SK-N-SH (cell line): ENCODE results near the gene KLHL21. TPM values are rescaled to one million over a fixed set of nuclear protein-coding genes. Genes with fewer than 3 reads are reported as not detected.

ENCODE experiments used
- CTCF ChIA-PET: fragments of 300-600, 350-600 bp; formaldehyde crosslinking; extraction: SDS; loops from one replicate; lab custom pipeline; 2021; lab: Yijun Ruan, JAX
- POLR2A ChIA-PET: fragments of 350-600 bp; sonication (Branson Sonifier 250); formaldehyde crosslinking; extraction: SDS; loops from one replicate; lab custom pipeline; 2020; ENCODE audit warnings: antibody characterized with exemption, inconsistent platforms; lab: Yijun Ruan, JAX
- DNase-seq: peaks from one replicate; pipeline ENCODE4 v3.0.0; 2012
- H2AFZ ChIP-seq: fragments of 200-600 bp; sonication (generic); 2 replicates; pipeline ENCODE4 v1.8.1; 2016; ENCODE audit warnings: antibody characterized with exemption, mild to moderate bottlenecking, low read depth
- H3F3A ChIP-seq: fragments of 200-600 bp; sonication (generic); replicated peaks from 2 replicates; pipeline ENCODE3; 2016; ENCODE audit warnings: antibody characterized with exemption, mild to moderate bottlenecking; ENCODE audit not compliant: insufficient read depth
- H3K27ac ChIP-seq, 2 experiments: fragments of 200-500 bp in 1 of 2; fragments of 200-600 bp in 1 of 2; sonication (Bioruptor generic) in 1 of 2; sonication (generic), shearing (Covaris generic) in 1 of 2; 2 replicates each; pipeline versions ENCODE4 v1.5.1 to v1.6.1; 2014 to 2016; ENCODE audit warnings: low read depth in 2 of 2, inconsistent platforms in 1 of 2, low read length in 1 of 2, mild to moderate bottlenecking in 1 of 2, mixed read lengths in 1 of 2
- H3K27me3 ChIP-seq: fragments of 200-600 bp; sonication (generic), shearing (Covaris generic); 2 replicates; pipeline ENCODE4 v1.6.1; 2016; ENCODE audit warnings: mixed run types; ENCODE audit not compliant: insufficient read depth
- H3K36me3 ChIP-seq, 2 experiments: fragments of 200-500 bp in 1 of 2; fragments of 200-600 bp in 1 of 2; sonication (Bioruptor generic) in 1 of 2; sonication (generic) in 1 of 2; replicated peaks in 1 of 2; 2 replicates each; pipeline versions ENCODE3 to v1.5.1; 2014 to 2016; ENCODE audit warnings: low read length in 1 of 2, mild to moderate bottlenecking in 1 of 2; ENCODE audit not compliant: insufficient read depth in 2 of 2, control insufficient read depth in 1 of 2
- H3K4me1 ChIP-seq, 2 experiments: fragments of 200-500 bp in 1 of 2; fragments of 200-600 bp in 1 of 2; sonication (Bioruptor generic) in 1 of 2; sonication (generic), shearing (Covaris generic) in 1 of 2; 2 replicates each; pipeline versions ENCODE4 v1.5.1 to v1.6.1; 2014 to 2016; ENCODE audit warnings: low read depth in 1 of 2, low read length in 1 of 2, mixed run types in 1 of 2; ENCODE audit not compliant: insufficient read depth in 2 of 2, control insufficient read depth in 1 of 2
- H3K4me2 ChIP-seq: fragments of 200-600 bp; sonication (generic), shearing (Covaris generic); 2 replicates; pipeline ENCODE4 v1.6.1; 2017; ENCODE audit warnings: mixed run types
- H3K4me3 ChIP-seq, 2 experiments: fragments of 200-500 bp in 1 of 2; fragments of 200-600 bp in 1 of 2; sonication (Bioruptor generic) in 1 of 2; sonication (generic), shearing (Covaris generic) in 1 of 2; 2 replicates each; pipeline versions ENCODE4 v1.5.1 to v1.8.1; 2014 to 2016; ENCODE audit warnings: low read depth in 2 of 2, inconsistent platforms in 1 of 2, low read length in 1 of 2, mild to moderate bottlenecking in 1 of 2, mixed read lengths in 1 of 2, moderate library complexity in 1 of 2
- H3K79me2 ChIP-seq: fragments of 200-600 bp; sonication (generic); 2 replicates; pipeline ENCODE4 v1.8.1; 2017; ENCODE audit warnings: mild to moderate bottlenecking; ENCODE audit not compliant: insufficient read depth
- H3K9ac ChIP-seq: fragments of 200-600 bp; sonication (generic); 2 replicates; pipeline ENCODE4 v1.6.1; 2017; ENCODE audit warnings: mixed run types
- H3K9me2 ChIP-seq: fragments of 200-600 bp; sonication (generic); 2 replicates; pipeline ENCODE4 v1.6.1; 2017; ENCODE audit warnings: mixed run types
- H3K9me3 ChIP-seq: fragments of 200-600 bp; sonication (generic); 2 replicates; pipeline ENCODE4 v1.6.1; 2017; ENCODE audit warnings: mixed run types, mild to moderate bottlenecking, moderate library complexity
- H4K20me1 ChIP-seq: fragments of 200-600 bp; sonication (generic); 2 replicates; pipeline ENCODE4 v1.6.1; 2017; ENCODE audit warnings: mild to moderate bottlenecking, mixed run types; ENCODE audit not compliant: insufficient read depth
- CTCF ChIP-seq: fragments of 200-600 bp; sonication (generic); IDR thresholded peaks from 2 replicates; pipeline ENCODE4 v1.6.1; 2017; ENCODE audit warnings: antibody characterized with exemption, mild to moderate bottlenecking, moderate library complexity
- GABPA ChIP-seq: IDR thresholded peaks from 2 replicates; pipeline ENCODE4 v1.4.0; 2012; ENCODE audit warnings: low read depth, mild to moderate bottlenecking
- GATA2 ChIP-seq: sonication (generic); formaldehyde crosslinking; IDR thresholded peaks from 2 replicates; pipeline ENCODE4 v1.5.0; 2020; ENCODE audit warnings: mild to moderate bottlenecking, missing genetic modification reagents
- IRF3 ChIP-seq: fragments of 150-350 bp; IDR thresholded peaks from 2 replicates; pipeline ENCODE4 v1.6.1; 2016; ENCODE audit warnings: mild to moderate bottlenecking, low read depth, low read length
- MEF2A ChIP-seq: IDR thresholded peaks from 2 replicates; pipeline ENCODE4 v1.4.0; 2012; ENCODE audit warnings: low read depth, borderline replicate concordance
- MXI1 ChIP-seq: IDR thresholded peaks from 2 replicates; pipeline ENCODE4 v1.6.1; 2012; ENCODE audit warnings: mild to moderate bottlenecking, low read depth, low read length, improper control_type of control experiment
- POLR2AphosphoS5 ChIP-seq: IDR thresholded peaks from 2 replicates; pipeline ENCODE4 v1.6.1; 2012; ENCODE audit warnings: low read depth, low read length
- RFX5 ChIP-seq: IDR thresholded peaks from 2 replicates; pipeline ENCODE4 v1.6.1; 2012; ENCODE audit warnings: mild to moderate bottlenecking, improper control_type of control experiment, low read length
- RXRA ChIP-seq: IDR thresholded peaks from 2 replicates; pipeline ENCODE4 v1.4.0; 2012; ENCODE audit warnings: low read depth, mild to moderate bottlenecking, borderline replicate concordance
- SIN3A ChIP-seq: IDR thresholded peaks from 2 replicates; pipeline ENCODE4 v1.6.1; 2012; ENCODE audit warnings: low read depth, mild to moderate bottlenecking, low read length, moderate library complexity, borderline replicate concordance
- SMC3 ChIP-seq: IDR thresholded peaks from 2 replicates; pipeline ENCODE4 v1.6.1; 2012; ENCODE audit warnings: low read depth, low read length, improper control_type of control experiment
- TAF1 ChIP-seq: IDR thresholded peaks from 2 replicates; pipeline ENCODE4 v1.6.1; 2012; ENCODE audit warnings: low read depth, mild to moderate bottlenecking, low read length, moderate library complexity, borderline replicate concordance
- TEAD4 ChIP-seq: IDR thresholded peaks from 2 replicates; pipeline ENCODE4 v1.4.0; 2012; ENCODE audit warnings: mild to moderate bottlenecking, borderline replicate concordance; ENCODE audit not compliant: insufficient read depth
- YY1 ChIP-seq: IDR thresholded peaks from 2 replicates; pipeline ENCODE4 v1.4.0; 2012; ENCODE audit warnings: low read depth, mild to moderate bottlenecking
- WGBS: methylation state at CpG from one replicate; pipeline ENCODE4 v1.1.6; 2017; ENCODE audit warnings: low lambda C conversion rate; 5-methylcytosine and 5-hydroxymethylcytosine counted together
- polyA plus RNA-seq, 3 experiments: library from polyadenylated mRNA; depleted of rRNA; stranded (reverse); fragments of >200 nt; gene quantifications; 2 replicates each; pipeline ENCODE4 v1.2.3, GENCODE V29; 2012
- TF ChIP-seq, protein P1 (sequence below): fragments of 150-350 bp; IDR thresholded peaks from 2 replicates; pipeline ENCODE4 v1.6.1; 2017; ENCODE audit warnings: antibody characterized with exemption, low read length, low read depth, borderline replicate concordance

The KLHL21 gene
- polyA plus RNA-seq, 1 of the 3 experiments (the other 2 are of a cell fraction): 12.5 TPM

DNA sequence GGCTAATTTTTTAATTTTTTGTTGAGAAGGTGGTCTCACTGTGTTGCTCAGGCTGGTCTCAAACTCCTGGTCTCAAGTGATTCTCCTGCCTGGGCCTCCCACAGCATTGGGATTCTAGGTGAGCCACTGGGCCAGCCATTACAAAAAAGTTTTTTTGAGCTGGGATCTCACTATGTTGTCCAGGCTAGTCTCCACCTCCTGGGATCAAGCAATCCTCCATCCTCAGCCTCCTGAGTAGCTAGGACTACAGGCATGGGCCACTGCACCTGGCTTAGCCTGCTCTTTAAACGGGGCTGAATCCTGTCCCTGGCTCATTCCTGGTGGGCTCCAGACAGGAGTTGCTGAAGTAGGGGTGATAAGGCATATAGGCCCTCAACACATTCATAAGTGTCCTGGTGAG is 45.1 kb downstream of the KLHL21 start (continued):
- no peak for TF ChIP-seq CTCF
- TF ChIP-seq YY1: no peak
- no peak for TF ChIP-seq GATA2 (CRISPR knock-in tag)
- TF ChIP-seq RXRA: no peak
- no peak for TF ChIP-seq MXI1
- TF ChIP-seq SMC3: no peak
- no peak for TF ChIP-seq GABPA

- Histone ChIP-seq H3K27ac (peak within 1 kb of the TSS; percentile 46 to 48; a peak in 2 of 4 replicates), H4K20me1 (no peaks in the 10 kb centered on the region), H3K4me2 (peak within 1 kb of the TSS; percentile 87), H3K27me3 (no peaks in the 10 kb centered on the region), H3K4me3 (peak within 1 kb of the TSS; percentile 82 to 86), H2AFZ (peak within 1 kb of the TSS; percentile 95), H3K36me3 (no peaks in the 10 kb centered on the region), H3K4me1 (peaks cover 0 to 14% of the 10 kb centered on the region in 2 experiments; a peak in 1 of 4 replicates), H3F3A (no peaks in the 10 kb centered on the region), H3K79me2 (peaks cover 33% of the 10 kb centered on the region), H3K9me3 (no peaks in the 10 kb centered on the region), H3K9me2 (no peaks in the 10 kb centered on the region), H3K9ac (peak within 1 kb of the TSS; percentile 91)
- WGBS: 83% methylated on average over 17 of the region's 19 CpGs
- TF ChIP-seq SIN3A (no peak), GABPA (no peak), IRF3 (no peak), TAF1 (no peak), MXI1 (no peak), TEAD4 (no peak), GATA2 (CRISPR knock-in tag) (no peak), YY1 (no peak), POLR2AphosphoS5 (no peak), RFX5 (no peak), MEF2A (no peak)
- TF ChIP-seq, protein P1, sequence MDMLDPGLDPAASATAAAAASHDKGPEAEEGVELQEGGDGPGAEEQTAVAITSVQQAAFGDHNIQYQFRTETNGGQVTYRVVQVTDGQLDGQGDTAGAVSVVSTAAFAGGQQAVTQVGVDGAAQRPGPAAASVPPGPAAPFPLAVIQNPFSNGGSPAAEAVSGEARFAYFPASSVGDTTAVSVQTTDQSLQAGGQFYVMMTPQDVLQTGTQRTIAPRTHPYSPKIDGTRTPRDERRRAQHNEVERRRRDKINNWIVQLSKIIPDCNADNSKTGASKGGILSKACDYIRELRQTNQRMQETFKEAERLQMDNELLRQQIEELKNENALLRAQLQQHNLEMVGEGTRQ: no peak
- ChIA-PET POLR2A (interaction anchor here (0.7 to 1.2 kb wide), 4 partner anchors 23 to 71 kb away, joined by 3 to 4 read pairs (median 4); partner anchors contain the start of gene KLHL21), CTCF (interaction anchor here (0.6 to 4.5 kb wide), 56 partner anchors 9 to 308 kb away, joined by 3 to 68 read pairs (median 6); partner anchors contain the start of genes KLHL21, PHF13, PLEKHG5 and ZBTB48)
- no peak for DNase-seq
These were observed 47.5 kb downstream of the KLHL21 start, which contains the start of gene TAS1R1 for GRCh38 chr1:6554907-6555778. TSS of gene TAS1R1 (plus strand) at chr1:6555307. CDS start at chr1:6555374, 67 bp downstream.
